Glutamatergic neuron (in vitro differentiated cells): ENCODE data around the gene CHRNA3. TPM values are rescaled to one million over a fixed set of nuclear protein-coding genes. Genes with fewer than 3 reads are reported as not detected.
A peak's percentile ranks its signal among the peaks of the same experiment; 100 is the strongest.

Experiments used
- DNase-seq: peaks from one replicate; pipeline ENCODE4 v3.0.0; 2022
- H3K27ac Mint-ChIP-seq: one replicate; pipeline ENCODE4 v1.8.0; 2020; ENCODE audit warnings: mild to moderate bottlenecking, mixed read lengths, inconsistent platforms; ENCODE audit not compliant: unreplicated experiment
- H3K27me3 Mint-ChIP-seq: one replicate; pipeline ENCODE4 v1.8.0; 2020; ENCODE audit warnings: mild to moderate bottlenecking, moderate library complexity, mixed read lengths, inconsistent platforms; ENCODE audit not compliant: unreplicated experiment
- H3K36me3 Mint-ChIP-seq: one replicate; pipeline ENCODE4 v1.8.0; 2020; ENCODE audit warnings: mild to moderate bottlenecking, mixed read lengths, inconsistent platforms; ENCODE audit not compliant: unreplicated experiment
- H3K4me1 Mint-ChIP-seq: one replicate; pipeline ENCODE4 v1.8.0; 2020; ENCODE audit warnings: mild to moderate bottlenecking, low read depth, mixed read lengths, inconsistent platforms; ENCODE audit not compliant: unreplicated experiment
- H3K4me3 Mint-ChIP-seq: one replicate; pipeline ENCODE4 v1.8.0; 2020; ENCODE audit warnings: mild to moderate bottlenecking, mixed read lengths, inconsistent platforms; ENCODE audit not compliant: unreplicated experiment
- H3K9me3 Mint-ChIP-seq: one replicate; pipeline ENCODE4 v1.8.0; 2020; ENCODE audit warnings: mild to moderate bottlenecking, moderate library complexity, mixed read lengths, inconsistent platforms; ENCODE audit not compliant: unreplicated experiment
- CTCF ChIP-seq: fragments of 200-600 bp; sonication (generic); IDR thresholded peaks from one replicate; pipeline ENCODE4 v1.5.0; 2021; ENCODE audit not compliant: partially characterized antibody, unreplicated experiment
- total RNA-seq: library from RNA; stranded (reverse); fragmentation: NEBNext Ultra II Directional; extraction: Animal tissue kit (Norgen Biotek cat#: 25700); gene quantifications from one replicate; pipeline ENCODE4 v1.2.1, GENCODE V29; 2021; ENCODE audit not compliant: unreplicated experiment

Gene CHRNA3
- total RNA-seq, 1 donor from 2014 or later = 208 TPM

GRCh38 chr15:78624651-78625590, 4.1 kb upstream of the CHRNA3 start:
- Mint-ChIP-seq H3K4me3 (no peak overlapping the region), H3K9me3 (peaks cover 10% of the 10 kb centered on the region), H3K27ac (no peak overlapping the region), H3K36me3 (peaks cover 18% of the 10 kb centered on the region), H3K27me3 (peaks cover 21% of the 10 kb centered on the region), H3K4me1 (peaks cover 15% of the 10 kb centered on the region)
- no peak for TF ChIP-seq CTCF
- no peak for DNase-seq

- Mint-ChIP-seq H3K36me3 (peaks cover 9% of the 10 kb centered on the region), H3K27me3 (peaks cover 21% of the 10 kb centered on the region), H3K9me3 (peaks cover 13% of the 10 kb centered on the region), H3K4me3 (no peak overlapping the region), H3K27ac (no peak overlapping the region), H3K4me1 (peaks cover 15% of the 10 kb centered on the region)
- TF ChIP-seq CTCF = no peak
- no peak for DNase-seq
Measured at GRCh38 chr15:78623786-78624497, 3.1 kb upstream of the CHRNA3 start.

GRCh38 chr15:78621810-78622402, 1.1 kb upstream of the CHRNA3 start:
- TF ChIP-seq CTCF = no peak
- H3K36me3 Mint-ChIP-seq = peaks cover 5% of the 10 kb centered on the region
- H3K4me3 Mint-ChIP-seq = peak overlapping the region; percentile 84
- H3K4me1 Mint-ChIP-seq = peaks cover 25% of the 10 kb centered on the region
- H3K9me3 Mint-ChIP-seq = peaks cover 22% of the 10 kb centered on the region
- peaks cover 30% of the 10 kb centered on the region for H3K27me3 Mint-ChIP-seq
- no peak overlapping the region for H3K27ac Mint-ChIP-seq
- no peak for DNase-seq

GRCh38 chr15:78620021-78620526, 722 bp downstream of the CHRNA3 start:
- Mint-ChIP-seq H3K27ac (no peak overlapping the region), H3K27me3 (peaks cover 27% of the 10 kb centered on the region), H3K9me3 (peaks cover 23% of the 10 kb centered on the region), H3K4me3 (peak overlapping the region; percentile 95), H3K36me3 (peaks cover 9% of the 10 kb centered on the region), H3K4me1 (peaks cover 22% of the 10 kb centered on the region)
- TF ChIP-seq CTCF = no peak
- peak; percentile 80 for DNase-seq
